Neural progenitor cell (in vitro differentiated cells): ENCODE results near the gene PTPRJ. TPM values are rescaled to one million over a fixed set of nuclear protein-coding genes. Genes with fewer than 3 reads are reported as not detected.
A peak's percentile ranks its signal among the peaks of the same experiment; 100 is the strongest.

Source experiments
- DNase-seq: peaks from one replicate; pipeline ENCODE4 v3.0.0-alpha.2; 2016; ENCODE audit warnings: low spot score
- H2AFZ ChIP-seq: fragments of 200-600 bp; sonication (generic); replicated peaks from 2 replicates; pipeline ENCODE4 v1.6.1; 2016; ENCODE audit warnings: antibody characterized with exemption
- H3F3A ChIP-seq: fragments of 200-600 bp; sonication (generic); 2 replicates; pipeline ENCODE4 v1.6.1; 2016; ENCODE audit warnings: antibody characterized with exemption, low read depth
- H3K27ac ChIP-seq: fragments of 200-600 bp; sonication (generic); 2 replicates; pipeline ENCODE4 v1.5.1; 2016; ENCODE audit warnings: mild to moderate bottlenecking
- H3K27me3 ChIP-seq: fragments of 200-600 bp; sonication (generic); 2 replicates; pipeline ENCODE4 v1.6.1; 2016; ENCODE audit warnings: mild to moderate bottlenecking, moderate library complexity
- H3K36me3 ChIP-seq: fragments of 200-600 bp; sonication (generic); 2 replicates; pipeline ENCODE4 v1.5.1; 2016
- H3K4me1 ChIP-seq: fragments of 200-600 bp; sonication (generic); 2 replicates; pipeline ENCODE4 v1.6.1; 2016; ENCODE audit warnings: mixed run types
- H3K4me2 ChIP-seq: fragments of 200-600 bp; sonication (generic); 2 replicates; pipeline ENCODE4 v1.6.1; 2016
- H3K4me3 ChIP-seq: fragments of 200-600 bp; sonication (generic); 2 replicates; pipeline ENCODE4 v1.5.1; 2016
- H3K79me2 ChIP-seq: fragments of 200-600 bp; sonication (generic); 2 replicates; pipeline ENCODE4 v1.6.1; 2016; ENCODE audit warnings: low read depth
- H3K9ac ChIP-seq: fragments of 200-600 bp; sonication (generic); 2 replicates; pipeline ENCODE4 v1.6.1; 2016
- H3K9me3 ChIP-seq: fragments of 200-600 bp; sonication (generic); 2 replicates; pipeline ENCODE4 v1.5.1; 2016; ENCODE audit warnings: low read depth
- H4K20me1 ChIP-seq: fragments of 200-600 bp; sonication (generic); 2 replicates; pipeline ENCODE4 v1.6.1; 2016; ENCODE audit warnings: low read depth
- H3K27ac Mint-ChIP-seq: 3 replicates; pipeline ENCODE4 v1.8.0; 2021; ENCODE audit warnings: mixed read lengths
- H3K27me3 Mint-ChIP-seq: 2 replicates; pipeline ENCODE4 v1.8.0; 2022; ENCODE audit warnings: low read depth, mild to moderate bottlenecking, inconsistent platforms, moderate library complexity, mixed read lengths; ENCODE audit not compliant: insufficient read depth
- H3K36me3 Mint-ChIP-seq: 3 replicates; pipeline ENCODE4 v1.8.0; 2021; ENCODE audit warnings: mixed read lengths
- H3K4me1 Mint-ChIP-seq: 3 replicates; pipeline ENCODE4 v1.8.0; 2021; ENCODE audit warnings: mixed read lengths
- H3K4me3 Mint-ChIP-seq: 3 replicates; pipeline ENCODE4 v1.8.0; 2021; ENCODE audit warnings: mild to moderate bottlenecking, moderate library complexity, mixed read lengths
- H3K9me3 Mint-ChIP-seq: 3 replicates; pipeline ENCODE4 v1.8.0; 2020; ENCODE audit warnings: mixed read lengths
- CTCF ChIP-seq: fragments of 200-600 bp; sonication (generic); IDR thresholded peaks from 2 replicates; pipeline ENCODE4 v1.5.1; 2017; ENCODE audit warnings: antibody characterized with exemption, mild to moderate bottlenecking
- EZH2 ChIP-seq: fragments of 200-600 bp; sonication (generic); IDR thresholded peaks from 2 replicates; pipeline ENCODE4 v1.6.1; 2017; ENCODE audit warnings: antibody characterized with exemption, mild to moderate bottlenecking, moderate library complexity
- EZH2phosphoT487 ChIP-seq: fragments of 200-600 bp; sonication (generic); IDR thresholded peaks from 2 replicates; pipeline ENCODE4 v1.6.1; 2017; ENCODE audit warnings: antibody characterized with exemption
- total RNA-seq: library from RNA; depleted of rRNA; stranded (reverse); fragments of >200 nt; gene quantifications from 2 replicates; pipeline ENCODE4 v1.2.3, GENCODE V29; 2015; ENCODE audit warnings: low replicate concordance

Gene PTPRJ
- total RNA-seq, 1 donor from 2014 or later = 28.0 TPM

GRCh38 chr11:48168815-48169214, 188.5 kb downstream of the PTPRJ start:
- no peaks in the 10 kb centered on the region for H3K79me2 ChIP-seq
- DNase-seq = no peak
- no peaks in the 10 kb centered on the region for H3F3A ChIP-seq
- peaks cover 18% of the 10 kb centered on the region for H3K4me1 ChIP-seq
- no peak overlapping the region for H3K27ac ChIP-seq
- H3K9me3 ChIP-seq = no peaks in the 10 kb centered on the region
- Mint-ChIP-seq H3K36me3 (peaks cover 32% of the 10 kb centered on the region), H3K4me1 (peaks cover 24% of the 10 kb centered on the region), H3K9me3 (no peaks in the 10 kb centered on the region), H3K4me3 (no peak overlapping the region), H3K27me3 (peaks cover 2% of the 10 kb centered on the region), H3K27ac (no peak overlapping the region)
- H3K4me2 ChIP-seq = no peak overlapping the region
- no peak overlapping the region for H2AFZ ChIP-seq
- H4K20me1 ChIP-seq = no peaks in the 10 kb centered on the region
- H3K27me3 ChIP-seq = no peaks in the 10 kb centered on the region
- no peak overlapping the region for H3K4me3 ChIP-seq
- H3K36me3 ChIP-seq = no peaks in the 10 kb centered on the region
- H3K9ac ChIP-seq = no peak overlapping the region
- TF ChIP-seq EZH2 = no peak
- TF ChIP-seq EZH2phosphoT487 = no peak
- TF ChIP-seq CTCF = no peak

GRCh38 chr11:48169259-48169658, 188.9 kb downstream of the PTPRJ start:
- Histone ChIP-seq H3K79me2 (no peaks in the 10 kb centered on the region), H3F3A (no peaks in the 10 kb centered on the region), H3K36me3 (no peaks in the 10 kb centered on the region), H3K9ac (no peak overlapping the region), H4K20me1 (no peaks in the 10 kb centered on the region), H3K4me3 (no peak overlapping the region), H3K27ac (no peak overlapping the region), H3K4me2 (no peak overlapping the region), H3K27me3 (no peaks in the 10 kb centered on the region), H3K4me1 (peaks cover 18% of the 10 kb centered on the region), H2AFZ (no peak overlapping the region), H3K9me3 (no peaks in the 10 kb centered on the region)
- H3K27me3 Mint-ChIP-seq = peaks cover 2% of the 10 kb centered on the region
- DNase-seq = no peak
- peaks cover 24% of the 10 kb centered on the region for H3K4me1 Mint-ChIP-seq
- peaks cover 28% of the 10 kb centered on the region for H3K36me3 Mint-ChIP-seq
- no peak overlapping the region for H3K4me3 Mint-ChIP-seq
- TF ChIP-seq EZH2 (no peak), CTCF (no peak), EZH2phosphoT487 (no peak)
- H3K9me3 Mint-ChIP-seq = no peaks in the 10 kb centered on the region
- H3K27ac Mint-ChIP-seq = no peak overlapping the region

DNA sequence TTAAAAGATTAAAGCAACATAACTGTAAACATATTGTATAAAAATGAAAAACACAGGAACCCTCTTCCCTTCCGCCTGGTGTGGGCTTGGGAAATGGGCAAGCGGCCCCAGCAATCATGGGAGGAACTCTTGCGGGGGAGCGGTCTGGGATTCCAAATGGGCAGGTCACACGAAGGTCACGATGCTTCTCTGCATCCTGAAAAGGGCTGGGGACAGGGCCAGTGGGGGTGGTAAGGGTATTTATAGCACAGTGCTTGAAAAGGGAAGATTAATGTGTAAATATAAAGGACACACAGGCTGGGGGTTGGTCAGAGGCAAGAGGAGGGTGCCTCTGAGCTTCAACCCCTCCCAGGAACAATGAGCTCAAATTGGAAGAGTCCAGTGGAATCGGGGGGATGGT, 189.4 kb downstream of the PTPRJ start:
- no peak overlapping the region for H3K27ac ChIP-seq
- TF ChIP-seq CTCF = no peak
- no peak for TF ChIP-seq EZH2phosphoT487
- TF ChIP-seq EZH2 = no peak
- no peaks in the 10 kb centered on the region for H3K36me3 ChIP-seq
- no peak overlapping the region for H3K9ac ChIP-seq
- Mint-ChIP-seq H3K4me3 (peak overlapping the region; percentile 48), H3K27me3 (peaks cover 2% of the 10 kb centered on the region), H3K9me3 (no peaks in the 10 kb centered on the region), H3K27ac (no peak overlapping the region), H3K4me1 (peaks cover 24% of the 10 kb centered on the region), H3K36me3 (peaks cover 27% of the 10 kb centered on the region)
- H3K27me3 ChIP-seq = no peaks in the 10 kb centered on the region
- H3F3A ChIP-seq = no peaks in the 10 kb centered on the region
- no peak overlapping the region for H3K4me3 ChIP-seq
- peak overlapping the region; percentile 24 for H3K4me2 ChIP-seq
- no peaks in the 10 kb centered on the region for H3K9me3 ChIP-seq
- no peaks in the 10 kb centered on the region for H4K20me1 ChIP-seq
- peaks cover 18% of the 10 kb centered on the region for H3K4me1 ChIP-seq
- H3K79me2 ChIP-seq = no peaks in the 10 kb centered on the region
- DNase-seq = no peak
- H2AFZ ChIP-seq = no peak overlapping the region
